H1 (cell line): Measurements from ENCODE around the gene SSU72. TPM values are rescaled to one million over a fixed set of nuclear protein-coding genes. Genes with fewer than 3 reads are reported as not detected.

ENCODE experiments used
- CTCF ChIA-PET: fragments of 300-600 bp; sonication (Branson Sonifier 250); formaldehyde crosslinking; loops from one replicate; lab custom pipeline; 2021; ENCODE audit not compliant: partially characterized antibody; lab: Charles Lee
- POLR2A ChIA-PET: fragments of 300-600 bp; sonication (Branson Sonifier 250); formaldehyde crosslinking; loops from one replicate; lab custom pipeline; 2021; ENCODE audit warnings: inconsistent platforms; ENCODE audit not compliant: partially characterized antibody; lab: Charles Lee
- DNase-seq, 2 experiments: peaks; one replicate each; pipeline versions ENCODE4 v3.0.0 to v3.0.0-alpha.2; 2010 to 2022; ENCODE audit warnings: low spot score in 2 of 2, low read depth in 1 of 2, mixed read lengths in 1 of 2
- FAIRE-seq: peaks from 2 replicates; lab custom pipeline; 2011; peaks lifted over from hg19 to GRCh38; lab: Jason Lieb, UNC
- H2AFZ ChIP-seq: 2 replicates; pipeline ENCODE4 v1.8.1; 2012; ENCODE audit warnings: low read length, inconsistent platforms
- H2AK5ac ChIP-seq: 2 replicates; pipeline ENCODE4 v1.6.1; 2013; ENCODE audit warnings: low read depth, low read length
- H2BK120ac ChIP-seq: replicated peaks from 2 replicates; pipeline ENCODE3; 2013; ENCODE audit warnings: low read depth, low read length, inconsistent platforms
- H2BK12ac ChIP-seq: 2 replicates; pipeline ENCODE4 v1.6.1; 2013; ENCODE audit warnings: low read depth, low read length
- H2BK15ac ChIP-seq: 2 replicates; pipeline ENCODE4 v1.6.1; 2013; ENCODE audit warnings: low read length
- H2BK20ac ChIP-seq: 2 replicates; pipeline ENCODE4 v1.6.1; 2013; ENCODE audit warnings: low read length
- H2BK5ac ChIP-seq: 2 replicates; pipeline ENCODE4 v1.6.1; 2013; ENCODE audit warnings: low read depth, low read length
- H3K14ac ChIP-seq: 2 replicates; pipeline ENCODE4 v1.6.1; 2013; ENCODE audit warnings: inconsistent platforms; ENCODE audit not compliant: insufficient read length
- H3K18ac ChIP-seq: 2 replicates; pipeline ENCODE4 v1.6.1; 2013; ENCODE audit warnings: low read length; ENCODE audit errors: extremely low read depth
- H3K23ac ChIP-seq: 2 replicates; pipeline ENCODE4 v1.6.1; 2013; ENCODE audit warnings: inconsistent platforms; ENCODE audit not compliant: insufficient read length
- H3K23me2 ChIP-seq: 2 replicates; pipeline ENCODE4 v1.6.1; 2013; ENCODE audit warnings: low read depth, low read length
- H3K27ac ChIP-seq: 2 replicates; pipeline ENCODE4 v1.6.1; 2011; ENCODE audit warnings: low read depth, low read length, inconsistent platforms
- H3K27me3 ChIP-seq, 4 experiments: replicated peaks in 1 of 4; 1 replicate in 1 of 4; 2 replicates in 3 of 4; pipeline versions ENCODE4 v1.6.1 to v1.8.1; 2011 to 2013; ENCODE audit warnings: low read length in 3 of 4, mild to moderate bottlenecking in 3 of 4, inconsistent platforms in 2 of 4, mixed read lengths in 2 of 4, moderate library complexity in 1 of 4; ENCODE audit not compliant: control insufficient read depth in 3 of 4, insufficient read depth in 3 of 4; ENCODE audit errors: extremely low read depth in 1 of 4
- H3K36me3 ChIP-seq, 4 experiments: 2 replicates each; pipeline versions ENCODE4 v1.6.1 to v1.8.1; 2011 to 2013; ENCODE audit warnings: mild to moderate bottlenecking in 4 of 4, low read length in 3 of 4, moderate library complexity in 2 of 4, control low read depth in 1 of 4, inconsistent platforms in 1 of 4; ENCODE audit not compliant: insufficient read depth in 4 of 4, control insufficient read depth in 2 of 4
- H3K4ac ChIP-seq: replicated peaks from 2 replicates; pipeline ENCODE3; 2013; ENCODE audit warnings: low read length, low read depth, mixed read lengths, inconsistent platforms; ENCODE audit not compliant: insufficient read length
- H3K4me1 ChIP-seq, 4 experiments: replicated peaks in 1 of 4; 1 replicate in 1 of 4; 2 replicates in 3 of 4; pipeline versions ENCODE4 v1.6.1 to v1.8.1; 2011 to 2013; ENCODE audit warnings: low read length in 3 of 4, inconsistent platforms in 2 of 4, mixed read lengths in 1 of 4; ENCODE audit not compliant: insufficient read depth in 4 of 4, control insufficient read depth in 3 of 4
- H3K4me2 ChIP-seq, 2 experiments: 2 replicates each; pipeline versions ENCODE4 v1.6.1 to v1.8.1; 2011 to 2013; ENCODE audit warnings: low read depth in 2 of 2, low read length in 2 of 2, control low read depth in 1 of 2, inconsistent platforms in 1 of 2, mild to moderate bottlenecking in 1 of 2; ENCODE audit not compliant: insufficient read depth in 1 of 2
- H3K4me3 ChIP-seq, 4 experiments: fragments of 200-600, 300-600 bp in 1 of 4; sonication (generic), shearing (Covaris generic), sonication (Bioruptor Twin) in 1 of 4; 2 replicates each; pipeline versions ENCODE4 v1.5.1 to v1.8.1; 2011 to 2016; ENCODE audit warnings: low read length in 4 of 4, low read depth in 3 of 4, control low read depth in 2 of 4, inconsistent platforms in 2 of 4, mild to moderate bottlenecking in 2 of 4, mixed read lengths in 1 of 4, moderate library complexity in 1 of 4; ENCODE audit not compliant: insufficient read depth in 2 of 4; ENCODE audit errors: extremely low read depth in 1 of 4
- H3K56ac ChIP-seq: replicated peaks from 2 replicates; pipeline ENCODE3; 2013; ENCODE audit warnings: low read depth, mild to moderate bottlenecking, mixed read lengths, low read length, inconsistent platforms; ENCODE audit not compliant: insufficient read length
- H3K79me1 ChIP-seq: 2 replicates; pipeline ENCODE4 v1.6.1; 2013; ENCODE audit warnings: low read depth, low read length, control low read depth
- H3K79me2 ChIP-seq, 2 experiments: 2 replicates each; pipeline versions ENCODE4 v1.6.1 to v1.8.1; 2012 to 2013; ENCODE audit warnings: low read length in 2 of 2, mild to moderate bottlenecking in 2 of 2, inconsistent platforms in 1 of 2; ENCODE audit not compliant: insufficient read depth in 2 of 2, control insufficient read depth in 1 of 2
- H3K9ac ChIP-seq, 4 experiments: replicated peaks in 1 of 4; 1 replicate in 1 of 4; 2 replicates in 3 of 4; pipeline versions ENCODE4 v1.6.1 to v1.8.1; 2011 to 2013; ENCODE audit warnings: low read depth in 3 of 4, low read length in 3 of 4, control low read depth in 2 of 4, mild to moderate bottlenecking in 2 of 4, moderate library complexity in 2 of 4, inconsistent platforms in 1 of 4; ENCODE audit errors: extremely low read depth in 1 of 4
- H3K9me3 ChIP-seq, 2 experiments: 2 replicates each; pipeline versions ENCODE4 v1.6.1 to v1.8.1; 2012 to 2013; ENCODE audit warnings: mild to moderate bottlenecking in 2 of 2, moderate library complexity in 2 of 2, control low read depth in 1 of 2, inconsistent platforms in 1 of 2, low read depth in 1 of 2, low read length in 1 of 2, mixed read lengths in 1 of 2; ENCODE audit not compliant: insufficient read depth in 2 of 2
- H4K20me1 ChIP-seq, 2 experiments: replicated peaks in 1 of 2; 2 replicates each; pipeline versions ENCODE3 to v1.8.1; 2011 to 2013; ENCODE audit warnings: inconsistent platforms in 2 of 2, low read length in 2 of 2, mild to moderate bottlenecking in 1 of 2; ENCODE audit not compliant: insufficient read depth in 2 of 2, control insufficient read depth in 1 of 2
- H4K5ac ChIP-seq: 2 replicates; pipeline ENCODE4 v1.6.1; 2013; ENCODE audit warnings: low read length, low read depth, mixed read lengths, inconsistent platforms; ENCODE audit not compliant: insufficient read length
- H4K8ac ChIP-seq: 2 replicates; pipeline ENCODE4 v1.8.0; 2013; ENCODE audit warnings: mild to moderate bottlenecking, moderate library complexity, low read length, inconsistent platforms; ENCODE audit not compliant: insufficient read depth; ENCODE audit errors: extremely low read depth
- H4K91ac ChIP-seq: replicated peaks from 2 replicates; pipeline ENCODE3; 2013; ENCODE audit warnings: low read length, mixed read lengths, inconsistent platforms; ENCODE audit not compliant: insufficient read length
- CHD2 ChIP-seq: IDR thresholded peaks from 2 replicates; pipeline ENCODE4 v1.6.1; 2012; ENCODE audit warnings: low read length, improper control_type of control experiment
- E2F6 ChIP-seq: IDR thresholded peaks from 2 replicates; pipeline ENCODE4 v1.6.1; 2012; ENCODE audit warnings: inconsistent platforms
- SIX5 ChIP-seq: IDR thresholded peaks from 2 replicates; pipeline ENCODE4 v1.6.1; 2011; ENCODE audit warnings: mild to moderate bottlenecking, low read depth, low read length
- SP1 ChIP-seq: IDR thresholded peaks from 2 replicates; pipeline ENCODE4 v1.6.1; 2011; ENCODE audit warnings: low read depth, low read length
- WGBS, 2 experiments: shearing (Covaris generic) in 1 of 2; methylation state at CpG; one replicate each; pipeline versions ENCODE4 v1.1.6 to v1.1.7; 2013 to 2015; ENCODE audit warnings: low lambda C conversion rate in 2 of 2, mixed read lengths in 2 of 2, inconsistent platforms in 1 of 2, low coverage in 1 of 2, missing lambda C conversion rate in 1 of 2; ENCODE audit not compliant: insufficient replicate concordance in 2 of 2, insufficient coverage in 1 of 2, insufficient read length in 1 of 2; ENCODE audit errors: extremely low coverage in 1 of 2, missing lambda C conversion rate in 1 of 2; 5-methylcytosine and 5-hydroxymethylcytosine counted together
- polyA plus RNA-seq, 7 experiments: library from polyadenylated mRNA; depleted of rRNA in 3 of 7; stranded (reverse) in 5 of 7; unstranded in 2 of 7; fragments of >200 nt in 5 of 7; fragments of 200-250 nt in 2 of 7; gene quantifications; 1 replicate in 5 of 7; 2 replicates in 1 of 7; 4 replicates in 1 of 7; pipeline versions ENCODE4 v1.2.1 to v1.2.3, GENCODE V29; 2011 to 2013; ENCODE audit warnings: missing spikeins in 2 of 7, mixed read lengths in 2 of 7
- total RNA-seq: library from RNA; stranded (reverse); fragmentation: NEBNext Ultra II Directional; extraction: Animal tissue kit (Norgen Biotek cat#: 25700); gene quantifications from 2 replicates; pipeline ENCODE4 v1.2.1, GENCODE V29; 2021

The SSU72 gene
- total and polyA plus RNA-seq, 2 of the 8 experiments (the other 6 are each of a cell fraction or from before 2014, with no cell fraction given): 110 to 165 TPM

GRCh38 chr1:1528301-1529267 is 46.1 kb downstream of the SSU72 start:
- H3K23ac ChIP-seq: no peak overlapping the region
- no peak overlapping the region for H3K56ac ChIP-seq
- H2BK120ac ChIP-seq: no peak overlapping the region
- H2BK15ac ChIP-seq: no peak overlapping the region
- H3K27ac ChIP-seq: no peak overlapping the region
- no peak overlapping the region for H2BK12ac ChIP-seq
- no peak overlapping the region for H2BK20ac ChIP-seq
- H3K79me2 ChIP-seq: no peaks in the 10 kb centered on the region
- H2BK5ac ChIP-seq: no peak overlapping the region
- no peak overlapping the region for H4K91ac ChIP-seq
- H4K5ac ChIP-seq: no peak overlapping the region
- H3K27me3 ChIP-seq: no peaks in the 10 kb centered on the region
- H3K18ac ChIP-seq: no peak overlapping the region
- no peaks in the 10 kb centered on the region for H3K4me1 ChIP-seq
- H3K9ac ChIP-seq: no peak overlapping the region
- DNase-seq: no peak
- H3K4me3 ChIP-seq: no peak overlapping the region
- peaks cover 4 to 34% (median 11%) of the 10 kb centered on the region in 4 experiments; a peak in 4 of 8 replicates for H3K36me3 ChIP-seq
- POLR2A ChIA-PET: interaction anchor here (0.8 to 1.7 kb wide), 4 partner anchors 10 to 26 kb away, joined by 3 to 9 read pairs (median 4); partner anchors contain the start of gene ATAD3A
- H4K8ac ChIP-seq: no peak overlapping the region
- CTCF ChIA-PET: interaction anchor here (0.7 kb wide), 1 partner anchor 22 kb away, joined by 3 read pairs; no protein-coding TSS in a partner anchor
- H3K23me2 ChIP-seq: no peaks in the 10 kb centered on the region
- FAIRE-seq: no peak
- peaks cover 3 to 5% of the 10 kb centered on the region in 2 experiments; a peak in 1 of 4 replicates for H3K9me3 ChIP-seq
- no peak overlapping the region for H3K4ac ChIP-seq
- H2AK5ac ChIP-seq: no peak overlapping the region
- WGBS, 2 experiments: 96% methylated on average over 29 of the region's 37 CpGs; no CpG with 5 or more reads in 1 of the 2 experiments
- peaks cover 0 to 1% of the 10 kb centered on the region in 2 experiments for H4K20me1 ChIP-seq
- H3K14ac ChIP-seq: no peak overlapping the region
- H2AFZ ChIP-seq: no peak overlapping the region
- H3K4me2 ChIP-seq: no peak overlapping the region
- no peaks in the 10 kb centered on the region for H3K79me1 ChIP-seq
- TF ChIP-seq SP1 (no peak), CHD2 (no peak), E2F6 (no peak), SIX5 (no peak)
